Activated CD8-positive, alpha-beta memory T cell treated with anti-CD3 and anti-CD28 coated beads, Interleukin-2, amount 10 ng/mL, durations not matched to agents 7 days and 5 days (primary cell): ENCODE results near the gene PSMG3. TPM values are rescaled to one million over a fixed set of nuclear protein-coding genes. Genes with fewer than 3 reads are reported as not detected.
A peak's percentile ranks its signal among the peaks of the same experiment; 100 is the strongest.

Experiments used
- ATAC-seq: fragments of 150-1000 bp; cut with Tn5 transposase; one replicate; pipeline ENCODE4 v1.10.0; 2021; ENCODE audit warnings: moderate library complexity
- CTCF ChIA-PET: fragments of 350-600 bp; sonication (Branson Sonifier 250); formaldehyde crosslinking; loops from one replicate; lab custom pipeline; 2021; ENCODE audit warnings: antibody characterized with exemption; lab: Charles Lee
- DNase-seq: peaks from one replicate; pipeline ENCODE4 v3.0.0-alpha.2; 2020
- H3K27ac Mint-ChIP-seq: one replicate; pipeline ENCODE4 v1.8.0; 2021; ENCODE audit warnings: mild to moderate bottlenecking, mixed read lengths
- H3K27me3 Mint-ChIP-seq: one replicate; pipeline ENCODE4 v1.8.0; 2021; ENCODE audit warnings: mixed read lengths
- H3K36me3 Mint-ChIP-seq: one replicate; pipeline ENCODE4 v1.8.0; 2021; ENCODE audit warnings: mild to moderate bottlenecking, mixed read lengths
- H3K4me1 Mint-ChIP-seq: one replicate; pipeline ENCODE4 v1.8.0; 2021; ENCODE audit warnings: mixed read lengths
- H3K4me3 Mint-ChIP-seq: one replicate; pipeline ENCODE4 v1.8.0; 2021; ENCODE audit warnings: mild to moderate bottlenecking, moderate library complexity, mixed read lengths
- H3K9me3 Mint-ChIP-seq: one replicate; pipeline ENCODE4 v1.8.0; 2022; ENCODE audit warnings: low read depth, mixed read lengths
- total RNA-seq, 2 experiments: library from RNA; stranded (reverse); gene quantifications; one replicate each; pipeline ENCODE4 v1.2.3, GENCODE V29; 2021

The PSMG3 gene
- total RNA-seq, 2 experiments from 2014 or later, result 37.2 to 37.9 TPM

GRCh38 chr7:1563981-1564602 is 5.7 kb downstream of the PSMG3 start:
- CTCF ChIA-PET, result no interaction called here
- Mint-ChIP-seq H3K4me3 (no peak overlapping the region), H3K27ac (no peak overlapping the region), H3K9me3 (no peaks in the 10 kb centered on the region), H3K27me3 (no peaks in the 10 kb centered on the region), H3K36me3 (peaks cover 6% of the 10 kb centered on the region), H3K4me1 (peaks cover 14% of the 10 kb centered on the region)
- DNase-seq (no peak), ATAC-seq (no peak)

- Mint-ChIP-seq H3K9me3 (no peaks in the 10 kb centered on the region), H3K36me3 (peaks cover 6% of the 10 kb centered on the region), H3K4me3 (no peak overlapping the region), H3K27ac (no peak overlapping the region), H3K27me3 (no peaks in the 10 kb centered on the region), H3K4me1 (peaks cover 2% of the 10 kb centered on the region)
- CTCF ChIA-PET, result interaction anchor here (0.6 kb wide), 1 partner anchor 786 kb away, joined by 3 read pairs; no protein-coding TSS in a partner anchor
- no peak for ATAC-seq
- DNase-seq, result no peak
Observed at GRCh38 chr7:1562597-1563051, 7.2 kb downstream of the PSMG3 start.

DNA sequence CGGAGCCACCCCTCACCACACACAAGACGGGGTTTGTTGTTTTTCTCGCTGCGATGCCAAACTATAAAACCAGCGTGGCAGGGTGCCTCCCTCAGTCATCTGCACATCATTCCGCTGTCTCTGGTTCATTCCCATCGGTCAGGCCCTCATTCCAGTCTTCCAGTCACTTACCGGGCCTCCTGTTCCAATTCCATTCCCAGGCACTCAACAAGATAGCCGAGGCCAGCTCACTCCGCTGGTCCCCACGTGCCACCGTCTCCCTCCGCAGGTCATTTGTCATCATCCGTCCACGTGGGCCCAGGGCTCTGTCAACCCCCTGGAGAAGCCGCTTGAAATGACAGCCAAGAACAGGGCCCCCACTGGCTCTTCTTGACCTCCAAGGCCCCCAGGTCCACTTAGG is 7.7 kb downstream of the PSMG3 start:
- Mint-ChIP-seq H3K27ac (no peak overlapping the region), H3K4me3 (no peak overlapping the region), H3K36me3 (peaks cover 4% of the 10 kb centered on the region), H3K27me3 (no peaks in the 10 kb centered on the region), H3K9me3 (no peaks in the 10 kb centered on the region), H3K4me1 (no peaks in the 10 kb centered on the region)
- DNase-seq (no peak), ATAC-seq (no peak)
- CTCF ChIA-PET, result no interaction called here

GRCh38 chr7:1561036-1561940 is 8.5 kb downstream of the PSMG3 start:
- Mint-ChIP-seq H3K27me3 (no peaks in the 10 kb centered on the region), H3K9me3 (no peaks in the 10 kb centered on the region), H3K4me3 (no peak overlapping the region), H3K27ac (no peak overlapping the region), H3K36me3 (no peaks in the 10 kb centered on the region), H3K4me1 (no peaks in the 10 kb centered on the region)
- CTCF ChIA-PET, result no interaction called here
- ATAC-seq (no peak), DNase-seq (no peak)

GRCh38 chr7:1560620-1561031 is 9.2 kb downstream of the PSMG3 start:
- no peak for DNase-seq
- Mint-ChIP-seq H3K4me1 (no peaks in the 10 kb centered on the region), H3K4me3 (no peak overlapping the region), H3K27me3 (no peaks in the 10 kb centered on the region), H3K36me3 (no peaks in the 10 kb centered on the region), H3K9me3 (no peaks in the 10 kb centered on the region), H3K27ac (no peak overlapping the region)
- CTCF ChIA-PET, result no interaction called here
- no peak for ATAC-seq

- CTCF ChIA-PET, result no interaction called here
Observed at GRCh38 chr7:1559626-1560590, 9.9 kb downstream of the PSMG3 start.

DNA sequence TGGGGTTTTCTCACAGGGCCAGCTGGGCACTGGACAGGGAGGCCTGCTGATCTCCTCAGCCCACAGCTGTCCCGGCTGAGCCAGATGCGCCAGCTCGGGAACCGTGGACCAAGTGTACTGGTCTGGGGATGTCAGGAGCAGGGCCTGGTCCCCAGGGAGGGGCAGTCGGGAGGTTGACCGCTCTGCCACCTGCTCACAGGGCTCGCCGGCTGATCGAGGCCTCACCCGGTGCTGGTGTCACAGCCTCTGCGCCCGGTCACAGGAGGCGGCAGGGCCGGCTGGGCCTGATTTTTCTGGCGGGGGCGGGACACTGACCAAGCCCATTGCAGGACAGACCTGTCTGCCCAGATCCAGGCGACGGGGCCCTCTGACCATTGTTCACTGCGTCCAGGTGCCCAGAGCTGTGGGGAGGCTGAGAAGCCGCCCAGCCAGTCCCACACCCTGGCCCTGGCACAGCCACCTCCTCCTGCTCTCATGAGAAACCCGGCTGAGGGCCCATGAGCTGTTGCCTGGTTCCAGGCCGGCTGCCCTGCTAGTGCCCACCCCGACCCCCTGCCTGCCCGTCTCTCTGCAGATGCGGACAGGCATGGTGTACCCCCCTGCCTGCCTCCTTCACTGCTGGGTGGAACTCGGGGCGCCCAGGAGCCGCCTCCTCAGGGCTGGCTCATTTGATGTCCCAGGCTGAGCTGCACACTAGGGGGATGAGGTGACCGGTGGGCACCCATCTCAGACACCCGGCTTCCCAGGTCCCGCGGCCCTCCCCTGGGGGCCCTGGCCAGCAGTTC is 10.8 kb downstream of the PSMG3 start:
- ATAC-seq (no peak), DNase-seq (no peak)
- no peak overlapping the region for H3K27ac Mint-ChIP-seq

More at GRCh38 chr7:1559626-1560590, 9.9 kb downstream of the PSMG3 start:
- DNase-seq (no peak), ATAC-seq (no peak)
- H3K36me3 Mint-ChIP-seq, result no peaks in the 10 kb centered on the region
- no peak overlapping the region for H3K27ac Mint-ChIP-seq
- no peaks in the 10 kb centered on the region for H3K9me3 Mint-ChIP-seq
- no peaks in the 10 kb centered on the region for H3K4me1 Mint-ChIP-seq
- no peaks in the 10 kb centered on the region for H3K27me3 Mint-ChIP-seq
- H3K4me3 Mint-ChIP-seq, result no peak overlapping the region

DNA sequence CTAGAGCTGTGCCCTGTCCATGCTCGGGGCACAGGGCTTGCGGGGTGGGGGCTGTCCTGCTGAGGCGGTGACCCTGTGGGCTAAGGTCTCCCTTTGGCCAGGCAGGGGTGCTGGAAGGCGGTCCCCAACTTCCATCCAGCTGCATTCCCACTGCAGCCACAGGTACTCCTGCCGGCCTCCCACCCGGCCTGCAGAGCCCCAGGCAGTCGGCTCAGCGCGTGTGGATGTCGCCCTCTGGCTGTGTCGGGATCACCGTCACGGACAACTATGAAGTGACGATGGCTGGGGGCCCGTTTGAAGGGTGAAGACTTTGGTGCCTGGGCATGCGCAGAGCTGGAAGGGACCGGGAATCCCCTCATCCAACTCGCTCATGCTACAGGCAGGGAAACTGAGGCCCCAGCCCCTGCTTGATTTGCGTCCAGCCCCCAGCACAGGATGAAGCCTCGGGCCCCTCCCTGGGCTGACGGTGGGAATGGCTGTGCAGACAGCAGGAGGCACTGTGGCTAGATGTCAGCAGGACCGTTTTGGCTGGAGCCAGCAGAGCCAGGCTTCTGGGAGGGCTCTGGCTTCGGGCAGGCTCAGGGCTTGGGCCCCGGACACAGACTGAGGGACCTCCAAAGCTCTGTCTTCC is 11.5 kb downstream of the PSMG3 start:
- Mint-ChIP-seq H3K27ac (no peak overlapping the region), H3K9me3 (no peaks in the 10 kb centered on the region), H3K4me1 (no peaks in the 10 kb centered on the region), H3K27me3 (no peaks in the 10 kb centered on the region), H3K36me3 (no peaks in the 10 kb centered on the region), H3K4me3 (no peak overlapping the region)
- DNase-seq (no peak), ATAC-seq (no peak)
- CTCF ChIA-PET, result no interaction called here

More for the DNA sequence above, 10.8 kb downstream of the PSMG3 start:
- H3K4me1 Mint-ChIP-seq, result no peaks in the 10 kb centered on the region
- no peaks in the 10 kb centered on the region for H3K9me3 Mint-ChIP-seq
- no peak overlapping the region for H3K4me3 Mint-ChIP-seq
- no peaks in the 10 kb centered on the region for H3K36me3 Mint-ChIP-seq
- CTCF ChIA-PET, result no interaction called here
- H3K27me3 Mint-ChIP-seq, result no peaks in the 10 kb centered on the region

GRCh38 chr7:1557771-1558170 is 12.1 kb downstream of the PSMG3 start:
- ATAC-seq, result no peak
- no peaks in the 10 kb centered on the region for H3K27me3 Mint-ChIP-seq
- no peaks in the 10 kb centered on the region for H3K9me3 Mint-ChIP-seq
- H3K4me1 Mint-ChIP-seq, result no peaks in the 10 kb centered on the region
- H3K27ac Mint-ChIP-seq, result no peak overlapping the region
- no peaks in the 10 kb centered on the region for H3K36me3 Mint-ChIP-seq
- CTCF ChIA-PET, result no interaction called here
- no peak for DNase-seq
- no peak overlapping the region for H3K4me3 Mint-ChIP-seq

DNA sequence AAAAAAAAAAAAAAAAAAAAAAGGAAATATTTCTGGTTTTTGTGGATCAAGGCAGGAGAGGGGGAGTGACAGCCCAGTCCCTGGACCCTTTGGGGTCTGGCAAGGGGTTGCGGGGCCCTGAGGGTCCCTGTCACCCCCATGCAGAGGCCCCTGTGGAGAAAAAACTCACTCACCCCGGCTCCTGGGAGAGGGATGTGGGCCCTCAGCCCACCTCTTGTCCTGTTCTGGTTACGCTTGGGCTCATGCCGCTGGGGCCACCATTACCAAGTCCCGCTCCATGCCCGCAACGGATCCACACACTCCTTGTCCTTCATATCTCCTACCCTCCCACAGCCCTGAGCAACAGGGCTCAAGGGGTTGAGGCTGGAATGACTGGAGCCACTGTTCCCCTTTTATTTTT is 12.8 kb downstream of the PSMG3 start:
- H3K4me1 Mint-ChIP-seq, result no peaks in the 10 kb centered on the region
- H3K4me3 Mint-ChIP-seq, result no peak overlapping the region
- CTCF ChIA-PET, result interaction anchor here (1.1 kb wide), 1 partner anchor 23 kb away, joined by 4 read pairs; no protein-coding TSS in a partner anchor
- H3K9me3 Mint-ChIP-seq, result no peaks in the 10 kb centered on the region
- DNase-seq (no peak), ATAC-seq (no peak)
- H3K27me3 Mint-ChIP-seq, result no peaks in the 10 kb centered on the region
- no peaks in the 10 kb centered on the region for H3K36me3 Mint-ChIP-seq
- H3K27ac Mint-ChIP-seq, result no peak overlapping the region

GRCh38 chr7:1555813-1556543 is 13.9 kb downstream of the PSMG3 start, which contains the start of gene TMEM184A:
Gene TMEM184A (minus strand): TSS chr7:1556205. CDS start chr7:1555484, 721 bp downstream.
- peak; percentile 65 for ATAC-seq
- CTCF ChIA-PET, result interaction anchor here (1.1 to 1.4 kb wide), 3 partner anchors 22 to 48 kb away, joined by 4 read pairs; no protein-coding TSS in a partner anchor
- Mint-ChIP-seq H3K27ac (no peak within 1 kb of the TSS), H3K27me3 (no peaks in the 10 kb centered on the region), H3K9me3 (no peaks in the 10 kb centered on the region), H3K4me1 (no peaks in the 10 kb centered on the region), H3K4me3 (no peak within 1 kb of the TSS), H3K36me3 (no peaks in the 10 kb centered on the region)
- DNase-seq, result no peak
